Amniotic stem cell (primary cell): Measurements from ENCODE around the gene B3GAT3.
"Not testable (repeated sequence)": the region's sequence is repeated elsewhere in the genome, so short reads cannot be mapped to it uniquely, and the experiment has no call there.

Source experiments
- DNase-seq: peaks from one replicate; lab custom pipeline; 2025; lab: John Stamatoyannopoulos, UW

B3GAT3 gene

DNA sequence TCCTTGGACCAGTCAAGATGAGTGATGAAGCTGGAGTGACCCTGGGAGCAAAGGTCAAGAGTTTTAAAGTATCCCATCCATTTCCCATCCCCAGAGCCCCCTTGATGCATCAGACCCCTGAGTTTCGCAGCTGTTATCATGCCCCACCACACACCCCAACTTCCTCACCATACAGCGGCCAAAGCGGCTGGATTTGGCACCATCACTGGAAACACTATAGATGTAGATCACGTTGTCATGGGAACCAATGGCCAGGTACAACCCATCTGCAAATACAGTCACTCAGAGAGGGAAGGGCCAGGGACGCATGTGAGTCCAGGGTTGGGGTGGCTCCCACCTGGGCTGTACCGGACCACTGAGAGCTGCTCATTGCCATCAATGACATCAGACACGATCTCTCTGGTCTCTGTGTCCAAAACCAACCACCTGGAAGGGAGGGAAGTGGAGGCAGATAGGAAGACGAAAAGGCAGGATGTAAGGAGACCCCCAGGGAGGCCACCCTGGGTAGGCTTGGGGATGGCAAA, 17.9 kb downstream of the B3GAT3 start:
- DNase-seq = no peak

DNA sequence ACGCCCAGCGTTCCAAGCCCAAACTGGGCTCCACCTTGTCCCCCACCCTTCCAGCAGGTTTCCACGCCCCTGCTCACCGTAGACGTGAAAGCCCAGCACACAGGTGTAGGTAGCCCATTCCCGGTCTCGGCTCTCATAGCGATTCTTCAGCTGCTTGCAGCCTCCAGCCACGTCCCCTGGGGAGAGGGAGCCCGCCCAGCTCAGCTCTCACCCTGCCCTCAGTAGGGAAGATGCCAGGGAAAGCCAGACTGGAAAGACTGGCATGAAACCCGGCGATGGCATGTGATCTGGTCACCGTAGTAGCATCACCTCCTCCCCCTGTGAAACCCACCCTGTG, 18.7 kb downstream of the B3GAT3 start:
- DNase-seq = no peak

DNA sequence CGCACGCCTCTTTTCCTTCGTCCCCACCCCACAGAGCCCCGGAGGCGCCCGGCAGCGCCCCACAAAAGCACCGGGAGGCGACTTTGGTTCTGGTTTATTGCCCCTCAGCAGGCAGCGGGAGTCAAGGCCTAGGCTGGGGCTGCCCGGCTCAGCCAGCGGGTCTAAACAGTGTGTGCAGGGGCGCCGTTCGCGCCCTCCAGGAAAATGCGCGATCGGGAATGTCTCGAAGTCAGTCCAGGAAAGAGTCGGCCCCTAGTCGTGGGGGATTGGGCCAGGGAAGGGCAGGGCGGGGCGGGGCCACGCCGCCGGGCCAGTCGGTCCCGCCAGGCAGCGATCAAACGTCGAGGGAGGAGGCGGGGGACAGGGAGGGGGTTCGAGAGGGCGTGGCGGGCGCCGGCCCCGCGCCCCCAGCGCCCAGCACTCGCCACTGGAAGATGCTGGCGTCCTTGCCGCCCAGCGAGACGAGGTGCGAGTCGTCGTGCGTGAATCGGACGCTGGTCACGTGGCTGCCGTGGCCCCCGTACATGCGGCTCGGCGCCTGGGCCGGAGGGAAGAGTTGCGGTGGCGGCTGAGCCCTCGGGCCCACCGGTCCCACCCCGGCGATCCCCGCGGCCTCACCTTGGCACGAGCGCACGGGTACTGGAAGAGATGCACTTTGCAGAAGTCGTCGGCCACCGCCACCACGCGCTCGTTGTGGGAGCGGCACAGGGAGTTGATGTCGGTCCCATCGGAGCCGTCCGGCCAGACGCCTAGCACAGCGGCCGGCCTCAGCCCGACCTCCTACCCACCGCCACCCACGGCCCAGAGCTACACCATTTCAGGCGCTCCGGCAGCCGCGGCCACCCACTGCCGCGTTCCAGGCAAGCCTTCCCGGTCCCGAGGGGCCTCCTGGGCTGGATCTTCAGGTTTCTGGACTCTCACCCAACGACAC, 19.4 kb downstream of the B3GAT3 start:
- DNase-seq = no peak

DNA sequence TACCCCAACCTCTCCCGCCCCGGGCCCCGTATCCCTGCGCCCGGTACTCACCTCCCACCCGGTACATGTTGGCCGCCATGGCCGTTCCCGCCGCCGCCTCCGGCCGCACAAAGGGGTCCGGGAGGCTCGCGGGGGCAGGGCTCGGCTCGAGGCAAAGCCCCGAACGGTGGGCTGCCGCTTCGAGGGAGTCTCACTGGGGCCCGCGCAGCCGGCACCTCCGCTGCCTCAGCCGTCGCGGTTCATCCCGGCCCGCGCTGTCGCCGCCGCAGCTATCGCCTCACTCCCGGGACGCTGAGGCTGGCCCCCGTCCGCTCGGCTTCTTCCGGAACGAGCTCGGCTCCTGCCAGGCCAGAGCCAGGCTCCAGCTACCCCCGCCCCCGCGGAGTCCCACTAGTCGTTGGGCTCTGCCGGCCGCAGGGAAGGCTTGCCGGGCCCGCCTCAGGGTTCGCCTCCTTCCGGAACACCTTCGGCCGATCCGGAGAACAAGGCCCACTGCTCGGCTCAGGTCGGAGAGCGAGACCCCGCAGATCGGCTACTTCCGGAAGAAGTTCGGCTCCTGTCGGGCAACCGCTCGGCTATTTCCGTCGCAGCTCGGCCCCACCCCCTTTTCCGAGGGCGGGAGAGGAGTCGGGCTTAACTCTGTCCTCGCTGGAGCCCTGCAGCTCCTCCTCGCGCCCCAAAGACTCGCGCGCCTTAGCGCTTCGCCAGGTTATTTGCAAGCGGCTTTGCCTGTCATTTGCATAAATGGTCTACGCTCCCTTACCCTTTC, 20.2 kb downstream of the B3GAT3 start, which contains the start of gene MTA2:
TSS of gene MTA2 (minus strand) at position 494 of the 769 bp plus-strand sequence. CDS start at position 79, 415 bp downstream.
- peak; percentile 98 for DNase-seq

DNA sequence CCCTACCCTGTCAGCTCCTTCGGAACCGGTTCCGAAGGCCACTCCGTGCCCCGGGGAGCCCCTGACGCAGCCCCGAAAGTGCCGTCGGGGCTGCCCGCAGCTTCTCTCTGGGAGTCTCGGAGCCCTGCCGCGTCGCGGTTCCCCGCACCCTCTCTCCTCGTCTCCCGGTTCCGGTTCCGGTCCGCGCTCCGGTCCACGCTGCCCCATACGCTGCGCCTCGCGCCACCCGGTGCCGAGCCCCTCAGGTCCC, 20.7 kb downstream of the B3GAT3 start:
- DNase-seq = no peak

DNA sequence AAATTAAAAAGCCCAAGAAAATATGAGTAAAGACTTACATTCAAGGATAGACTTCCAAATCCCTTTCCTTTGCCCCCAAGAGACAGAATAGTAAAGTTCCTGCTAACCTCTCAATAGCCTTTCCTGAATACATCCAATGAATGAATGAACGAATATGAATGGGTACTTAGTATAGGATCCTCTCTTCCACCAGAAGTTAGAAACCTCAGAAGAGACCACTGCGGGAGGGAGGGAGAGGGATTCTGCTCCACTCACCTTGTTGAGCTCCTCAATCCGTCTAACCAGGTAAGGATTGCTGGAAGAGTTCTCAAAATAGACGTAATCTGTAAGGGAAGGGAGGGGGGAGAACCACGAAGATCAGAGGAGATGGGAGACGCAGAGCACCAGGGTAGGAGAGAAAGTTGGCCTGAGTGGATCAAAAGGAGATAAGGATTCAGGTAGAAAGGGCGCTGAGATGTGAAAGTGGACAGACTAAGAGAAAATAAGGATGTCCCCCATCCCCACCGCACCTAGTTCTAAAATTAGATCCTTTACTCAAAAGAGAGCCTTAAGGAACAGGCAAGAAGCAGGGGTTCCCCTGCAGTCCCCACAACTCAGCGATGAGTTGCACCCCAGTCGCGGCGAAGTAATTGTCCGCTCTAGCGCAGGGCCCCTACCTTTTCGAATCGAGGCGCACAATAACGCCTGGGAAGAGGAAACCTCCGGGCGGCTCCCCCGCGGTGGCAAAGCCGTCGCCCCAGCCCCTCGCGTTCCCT, 21.2 kb downstream of the B3GAT3 start:
- no peak for DNase-seq

DNA sequence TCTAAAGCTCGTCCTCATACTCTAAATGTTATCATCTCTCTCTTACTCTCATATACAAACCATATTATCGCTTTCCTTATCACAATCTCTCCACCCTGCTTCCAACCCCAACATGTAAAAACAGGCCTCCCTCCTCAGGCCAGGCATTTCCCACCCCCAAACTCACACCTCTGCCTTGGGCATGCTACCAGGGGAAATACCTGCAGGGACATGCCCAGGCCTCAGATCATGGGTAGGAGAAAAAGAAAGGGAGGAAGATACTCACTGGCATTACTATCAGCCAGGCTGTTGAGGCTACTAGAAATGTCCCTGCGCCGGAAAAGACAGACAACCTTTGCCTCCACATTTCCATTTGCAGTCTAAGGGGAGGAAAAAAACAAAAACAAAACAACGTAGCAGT, 21.9 kb downstream of the B3GAT3 start:
- no peak for DNase-seq

DNA sequence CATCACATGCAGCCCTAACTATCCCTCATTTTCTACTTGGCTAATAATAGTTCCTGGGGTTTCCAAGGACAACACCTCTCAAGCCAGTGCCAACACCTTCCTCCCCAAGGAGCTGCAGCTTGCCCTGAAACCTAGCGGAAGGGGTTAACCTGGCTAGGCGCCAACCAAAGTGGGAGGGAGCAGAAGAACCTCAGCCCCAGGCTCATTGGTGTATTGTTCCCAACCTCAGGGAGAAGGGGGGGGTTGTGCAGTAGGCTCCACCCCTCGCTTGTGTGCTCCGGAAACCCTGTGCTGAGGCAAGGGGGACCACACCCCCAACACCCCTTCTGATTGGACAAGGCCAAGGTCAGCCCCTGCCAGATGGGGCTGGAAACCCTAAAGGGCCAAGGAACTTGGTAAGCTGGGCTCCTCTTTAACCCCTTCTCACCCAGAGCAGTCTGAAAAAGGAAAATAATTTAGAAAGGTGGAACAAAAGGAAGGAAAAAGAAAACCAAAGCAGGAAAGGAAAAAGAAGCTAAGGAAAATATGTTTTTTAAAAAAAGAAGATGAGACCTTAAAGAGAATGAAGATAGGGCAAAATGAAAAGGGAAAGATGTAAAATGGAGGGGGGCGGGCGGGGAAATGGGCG, 22.6 kb downstream of the B3GAT3 start:
- peak; percentile 89 for DNase-seq

DNA sequence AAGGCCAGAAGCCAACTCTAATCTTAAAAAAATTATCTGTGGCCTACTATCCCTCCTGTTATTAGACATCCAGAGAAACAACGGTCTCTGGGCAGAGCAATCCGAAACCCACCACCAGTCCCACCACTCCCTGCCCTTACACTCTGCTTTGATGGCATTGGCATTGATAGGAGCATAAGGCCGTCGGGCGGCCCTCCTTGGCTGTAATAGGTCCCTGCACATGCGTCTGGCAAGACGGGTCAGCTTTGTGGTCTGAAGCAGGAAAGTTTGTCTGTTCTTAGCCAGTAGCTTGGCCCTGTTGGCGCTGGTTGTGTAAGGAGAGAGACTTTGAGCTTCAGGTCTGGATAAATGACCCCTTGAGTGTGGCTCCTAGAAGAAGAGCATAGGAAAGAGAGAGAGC, 26.7 kb downstream of the B3GAT3 start:
- no peak for DNase-seq

DNA sequence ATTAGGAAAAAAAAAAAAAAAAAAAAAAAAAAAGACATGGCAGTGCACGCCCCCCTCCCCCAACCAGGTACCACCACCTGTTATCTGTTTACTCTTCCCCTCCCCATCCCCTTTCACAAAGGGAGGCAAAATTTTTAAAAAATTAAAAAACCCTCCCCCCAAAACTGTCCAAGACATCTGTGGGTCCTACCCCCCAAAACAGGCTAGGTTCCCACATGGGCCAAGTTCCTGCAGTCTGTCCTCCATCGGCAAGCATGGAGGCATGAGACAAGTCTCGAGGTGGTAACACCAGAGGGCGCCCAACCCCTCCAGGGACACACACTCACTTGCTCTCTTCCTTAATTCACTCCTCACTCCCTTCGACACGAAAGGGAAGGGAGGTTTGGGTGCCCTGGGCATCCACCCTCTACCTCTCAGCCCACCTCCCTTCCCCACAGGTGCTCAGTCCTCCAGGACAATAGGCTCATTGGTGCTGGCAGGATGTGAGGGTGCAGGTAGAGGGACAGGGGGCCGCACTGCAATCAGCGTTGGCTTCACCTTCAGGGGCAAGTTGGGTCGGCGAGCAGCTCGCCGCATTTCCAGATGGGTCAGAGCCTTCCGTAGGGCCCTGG, 28.2 kb downstream of the B3GAT3 start:
- DNase-seq = no peak

DNA sequence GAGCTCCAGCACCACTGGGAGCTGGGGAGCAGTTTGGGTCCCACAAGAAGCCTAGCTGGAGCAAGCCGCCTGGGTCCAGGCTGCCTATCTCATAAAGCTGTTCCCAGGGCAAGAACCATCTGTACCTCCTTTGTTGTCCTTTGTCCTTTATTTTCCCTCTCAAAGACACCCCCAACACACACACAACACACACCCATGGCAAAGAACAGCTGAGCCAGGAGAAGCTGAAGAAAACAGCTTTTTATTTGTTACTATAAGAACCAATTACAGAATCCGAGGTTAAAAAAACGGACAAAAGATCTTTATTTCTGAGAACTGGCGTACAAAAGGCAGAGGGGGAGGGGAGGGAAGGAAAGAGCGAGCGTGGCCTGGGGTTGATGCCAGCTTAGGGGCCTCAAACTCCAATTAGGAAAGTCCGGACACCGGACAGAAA, 28.8 kb downstream of the B3GAT3 start:
- no peak for DNase-seq

DNA sequence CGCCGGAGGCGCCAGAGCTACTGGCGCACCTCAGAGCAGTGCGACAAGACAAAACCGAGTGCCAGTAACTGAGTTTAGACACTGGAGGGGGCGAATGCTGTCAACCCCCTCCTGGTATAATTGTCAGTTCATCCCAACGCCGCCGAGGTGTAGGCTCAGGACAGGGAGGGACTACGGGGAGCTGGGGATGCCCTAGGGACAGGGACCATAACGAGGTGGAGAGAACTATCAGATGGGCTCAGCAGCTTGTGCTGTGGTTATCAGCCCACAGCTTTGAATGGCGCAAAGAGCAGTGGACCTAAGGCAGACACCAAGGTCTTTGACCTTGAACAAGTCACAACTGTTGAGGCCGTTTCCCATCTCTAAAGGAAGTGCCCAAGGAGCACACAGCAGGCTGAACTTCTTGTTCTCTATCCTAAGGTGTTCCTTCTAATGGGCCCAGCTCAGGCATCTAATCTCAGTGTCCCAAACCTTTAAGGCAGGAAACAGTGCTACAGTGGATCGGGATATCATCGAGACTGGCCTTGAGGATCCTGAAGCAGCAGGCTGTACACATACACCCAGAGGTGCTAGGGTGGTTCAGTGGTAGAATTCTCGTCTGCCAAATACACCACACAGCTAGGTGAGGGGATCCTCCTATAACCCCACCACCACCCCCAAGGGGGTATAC, 29.5 kb downstream of the B3GAT3 start:
- no peak for DNase-seq

DNA sequence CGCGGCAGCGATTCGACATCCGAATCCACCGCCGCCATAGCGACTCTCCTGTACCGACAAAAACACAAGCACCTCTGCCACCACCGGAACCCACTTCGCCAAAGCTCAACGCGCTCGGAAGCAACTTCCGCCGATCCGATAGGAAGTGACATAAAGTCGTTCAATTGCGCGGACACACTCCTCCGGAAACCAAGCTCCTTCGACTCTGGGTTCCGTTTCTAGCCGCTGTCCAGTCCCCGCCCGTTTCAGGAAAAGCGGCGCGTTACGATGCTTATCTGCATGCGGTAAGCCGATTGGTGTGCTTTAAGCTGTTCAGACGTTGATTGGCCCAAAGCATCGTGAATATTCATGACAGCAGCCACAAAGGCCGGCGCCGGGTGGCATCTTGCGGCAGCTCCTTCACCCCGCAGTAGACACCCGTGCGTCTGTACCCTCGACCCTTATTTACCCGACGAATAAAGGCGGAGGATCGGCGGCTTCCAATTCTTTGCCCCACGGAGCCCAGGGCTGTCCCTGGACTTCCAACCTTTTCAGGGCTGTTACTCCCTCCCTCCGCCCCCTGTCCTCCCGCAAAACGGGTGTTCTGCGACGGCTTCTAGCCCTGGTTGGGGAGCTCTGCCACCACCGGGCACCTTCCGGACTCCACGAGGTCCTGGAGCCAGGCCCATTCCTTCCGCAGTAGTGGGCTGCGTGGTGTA, 30.2 kb downstream of the B3GAT3 start, which contains the start of gene TUT1:
TSS of gene TUT1 (minus strand) at position 76 of the 698 bp plus-strand sequence. CDS start at position 38, 38 bp downstream.
- DNase-seq = peak; percentile 98

DNA sequence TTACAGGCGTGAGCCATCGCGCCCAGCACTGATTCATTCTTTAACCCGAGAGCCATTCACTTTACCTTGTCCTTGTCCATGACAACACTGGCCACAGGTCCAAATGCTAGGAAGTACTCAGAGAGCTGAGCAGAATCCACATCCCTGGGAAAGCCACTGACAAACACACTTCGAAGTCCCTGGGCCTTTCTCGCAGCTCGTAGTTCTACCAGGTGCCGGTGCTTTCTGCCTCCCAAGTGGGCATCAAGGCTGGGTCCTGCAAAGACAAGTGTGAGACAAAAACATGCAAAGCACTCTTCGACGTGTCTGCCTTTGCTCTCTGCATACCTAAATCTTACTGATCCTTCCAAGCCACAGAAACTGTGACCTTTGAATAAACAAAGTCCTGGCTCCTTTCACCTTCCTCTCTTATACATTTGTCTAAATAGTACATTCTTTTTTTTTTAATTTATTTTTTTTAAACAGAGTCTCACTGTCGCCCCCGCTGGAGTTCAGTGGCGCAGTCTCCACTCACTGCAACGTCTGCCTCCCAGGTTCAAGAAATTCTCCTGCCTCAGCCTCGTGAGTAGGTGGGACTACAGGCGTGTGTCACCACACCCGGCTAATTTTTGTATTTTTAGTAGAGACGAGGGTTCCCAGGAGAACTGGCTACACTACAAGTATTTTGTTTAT, 32.7 kb downstream of the B3GAT3 start:
- no peak for DNase-seq

DNA sequence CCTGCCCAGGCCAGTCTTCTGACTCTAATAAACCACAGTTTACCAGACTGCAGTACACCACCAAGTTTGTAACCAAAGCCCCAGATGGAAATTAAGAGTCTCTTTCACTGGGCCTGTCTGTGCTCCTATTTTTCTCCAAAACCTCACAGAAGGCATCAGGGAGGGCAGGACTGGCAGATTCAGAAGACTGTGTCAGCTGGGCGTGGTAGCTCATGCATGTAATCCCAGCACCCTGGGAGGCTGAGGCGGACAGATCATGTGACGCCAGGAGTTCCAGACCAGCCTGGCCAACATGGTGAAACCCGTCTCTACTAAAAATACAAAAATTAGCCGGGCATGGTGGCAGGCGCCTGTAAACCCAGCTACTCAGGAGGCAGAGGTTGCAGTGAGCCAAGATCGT, 36.4 kb downstream of the B3GAT3 start:
- DNase-seq = not testable (repeated sequence)

DNA sequence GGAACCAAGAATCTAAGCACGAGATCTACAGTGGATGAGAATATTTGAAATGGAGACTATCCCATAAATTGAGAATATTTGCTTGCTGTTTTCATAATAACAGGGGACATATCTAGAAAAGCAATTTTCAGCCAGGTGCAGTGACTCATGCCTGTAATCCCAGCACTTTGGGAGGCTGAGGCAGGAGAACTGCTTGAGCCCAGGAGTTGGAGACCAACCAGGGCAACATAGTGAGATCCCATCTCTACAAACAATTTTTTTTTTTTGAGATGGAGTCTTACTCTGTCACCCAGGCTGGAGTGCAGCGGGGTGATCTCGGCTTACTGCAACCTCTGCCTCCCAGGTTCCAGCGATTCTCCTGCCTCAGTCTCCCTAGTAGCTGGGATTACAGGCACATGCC, 40.1 kb downstream of the B3GAT3 start:
- DNase-seq = not testable (repeated sequence)

DNA sequence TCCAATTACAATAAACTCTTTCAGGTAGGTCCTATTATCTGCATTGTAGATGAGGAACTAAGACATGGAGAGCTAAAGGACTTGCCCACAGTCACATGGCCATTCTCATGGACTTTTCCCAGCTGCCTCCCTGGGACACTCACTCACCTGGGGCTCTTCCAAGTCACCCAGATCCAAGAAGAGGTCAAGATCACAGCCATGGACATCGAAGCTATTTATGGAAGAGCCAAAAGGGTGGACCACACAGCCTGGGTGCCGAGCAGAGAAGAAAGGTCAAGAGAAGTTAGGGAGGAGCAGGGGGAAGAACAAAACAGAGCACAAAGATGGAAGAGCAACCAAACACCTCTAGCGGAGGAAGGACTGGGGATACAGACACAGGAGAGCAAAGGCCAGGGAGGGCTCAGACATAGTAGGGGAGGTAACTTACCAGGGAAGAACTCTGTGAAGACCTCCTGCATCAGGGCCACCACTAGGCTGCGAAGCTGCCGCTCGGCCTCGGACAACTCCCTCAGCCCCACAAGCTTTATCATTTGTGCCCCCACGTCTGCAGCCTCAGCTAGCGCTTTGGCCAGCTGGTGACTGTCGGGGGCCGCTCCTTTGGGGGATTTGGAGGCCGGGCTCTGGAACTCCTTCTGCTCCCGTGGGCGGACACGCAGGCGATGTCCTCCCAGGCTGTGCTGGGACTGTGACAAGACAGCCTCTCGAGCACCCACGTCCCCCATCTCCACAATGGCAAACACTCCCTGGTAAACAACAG, 40.6 kb downstream of the B3GAT3 start:
- no peak for DNase-seq

DNA sequence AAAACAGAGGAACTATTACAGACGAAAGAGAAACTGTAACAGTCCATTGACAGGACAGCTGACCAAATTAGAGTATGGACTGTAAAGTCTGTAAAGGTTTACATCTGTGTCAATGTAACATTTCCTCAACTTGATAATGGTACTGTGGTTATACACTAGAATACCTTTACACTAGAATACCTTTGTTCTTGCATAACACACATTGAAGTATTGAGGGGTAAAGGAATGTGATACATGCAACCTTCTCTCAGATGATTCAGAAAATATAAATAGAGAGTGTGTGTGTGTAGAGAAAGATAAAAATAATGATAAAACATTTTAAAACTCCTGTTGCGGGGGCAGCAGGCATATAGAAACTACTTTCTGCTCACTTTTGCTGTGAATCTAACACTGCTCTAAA, 42.5 kb downstream of the B3GAT3 start:
- DNase-seq = no peak

DNA sequence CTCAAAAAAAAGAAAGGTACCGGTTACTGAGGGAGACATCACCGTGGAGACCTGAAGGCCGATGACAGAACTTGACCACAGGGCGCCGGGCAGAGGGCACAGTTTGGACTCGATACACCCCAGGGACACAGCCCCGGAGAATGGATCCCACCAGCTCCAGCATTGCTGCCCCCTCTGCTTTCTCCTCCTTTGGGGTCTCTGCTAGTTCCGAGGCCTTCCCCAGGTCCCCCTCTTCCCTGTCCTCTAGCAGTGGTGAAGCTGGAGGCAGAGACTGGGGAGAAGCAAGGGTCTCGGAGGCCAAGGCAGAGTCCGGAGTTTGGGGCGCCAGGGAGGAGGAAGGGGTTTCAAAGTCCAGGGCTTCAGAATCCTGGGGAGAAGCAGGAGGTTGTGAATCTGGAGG, 43.2 kb downstream of the B3GAT3 start:
- no peak for DNase-seq
